Measurements from ENCODE around the gene TSBP1.
"Not testable (repeated sequence)": the region's sequence is repeated elsewhere in the genome, so short reads cannot be mapped to it uniquely, and the experiment has no call there.

Gene TSBP1

GRCh38 chr6:32318501-32318900, 53.2 kb downstream of the TSBP1 start:
- CTCF ChIA-PET: interaction anchor here (0.7 kb wide), 1 partner anchor 8 kb away, joined by 4 read pairs; no protein-coding TSS in a partner anchor
- POLR2A ChIA-PET: no interaction called here
- TF ChIP-seq L3MBTL2 (conservative IDR thresholded peaks at IDR 0.05) (no peak), SUZ12 (IDR thresholded peaks at IDR 0.05) (no peak), LEF1 (IDR thresholded peaks at IDR 0.05; ENCODE audit: borderline replicate concordance) (no peak), TARDBP (IDR thresholded peaks at IDR 0.05) (no peak), BHLHE40 (IDR thresholded peaks at IDR 0.05; ENCODE audit: borderline replicate concordance) (no peak), FOXA1 (IDR thresholded peaks at IDR 0.05) (no peak), ARNT (IDR thresholded peaks at IDR 0.05) (no peak)
- no peak for DNase-seq (ENCODE audit: extremely low spot score)

GRCh38 chr6:32317541-32317940, 54.2 kb downstream of the TSBP1 start:
- POLR2A ChIA-PET: no interaction called here
- CTCF ChIA-PET: interaction anchor here (0.5 kb wide), 1 partner anchor 1186 kb away, joined by 6 read pairs; no protein-coding TSS in a partner anchor
- no peak for TF ChIP-seq SP1 (IDR thresholded peaks at IDR 0.05)
- DNase-seq (ENCODE audit: extremely low spot score): no peak

GRCh38 chr6:32313964-32314363, 57.7 kb downstream of the TSBP1 start:
- TF ChIP-seq FOXK2 (IDR thresholded peaks at IDR 0.05) (no peak), CTBP1 (IDR thresholded peaks at IDR 0.05; ENCODE audit: borderline replicate concordance) (no peak), ZNF384 (IDR thresholded peaks at IDR 0.05) (no peak)
- POLR2A ChIA-PET: no interaction called here
- CTCF ChIA-PET: no interaction called here
- no peak for DNase-seq (ENCODE audit: extremely low spot score)

- POLR2A ChIA-PET: no interaction called here
- DNase-seq (ENCODE audit: extremely low spot score): no peak
- CTCF ChIA-PET: interaction anchor here (0.7 kb wide), 1 partner anchor 21 kb away, joined by 7 read pairs; no protein-coding TSS in a partner anchor
- TF ChIP-seq TARDBP (IDR thresholded peaks at IDR 0.05): no peak
- TF ChIP-seq BHLHE40 (IDR thresholded peaks at IDR 0.05; ENCODE audit: borderline replicate concordance): no peak
- TF ChIP-seq SUZ12 (IDR thresholded peaks at IDR 0.05): no peak
- TF ChIP-seq NFRKB (IDR thresholded peaks at IDR 0.05): no peak
- TF ChIP-seq ZNF384 (IDR thresholded peaks at IDR 0.05): no peak
- TF ChIP-seq FOXA1 (IDR thresholded peaks at IDR 0.05): no peak
Observed at GRCh38 chr6:32298632-32299336, 72.9 kb downstream of the TSBP1 start.

GRCh38 chr6:32294980-32295379, 76.7 kb downstream of the TSBP1 start:
- CTCF ChIA-PET; DNase-seq (ENCODE audit: extremely low spot score); POLR2A ChIA-PET: not testable (repeated sequence)

- ChIA-PET CTCF (no interaction called here), POLR2A (no interaction called here)
- TF ChIP-seq PKNOX1 (IDR thresholded peaks at IDR 0.05): no peak
- no peak for TF ChIP-seq HDGF (IDR thresholded peaks at IDR 0.05; ENCODE audit: borderline replicate concordance)
- no peak for TF ChIP-seq TARDBP (IDR thresholded peaks at IDR 0.05)
- TF ChIP-seq ARNT (IDR thresholded peaks at IDR 0.05): no peak
- TF ChIP-seq SUZ12 (IDR thresholded peaks at IDR 0.05): no peak
- no peak for DNase-seq (ENCODE audit: extremely low spot score)
Observed at GRCh38 chr6:32294566-32294965, 77.1 kb downstream of the TSBP1 start.

- TF ChIP-seq CTBP1 (IDR thresholded peaks at IDR 0.05; ENCODE audit: borderline replicate concordance) (no peak), PKNOX1 (IDR thresholded peaks at IDR 0.05) (no peak), SUZ12 (IDR thresholded peaks at IDR 0.05) (no peak), LEF1 (IDR thresholded peaks at IDR 0.05; ENCODE audit: borderline replicate concordance) (no peak), NFRKB (IDR thresholded peaks at IDR 0.05) (no peak), ZNF384 (IDR thresholded peaks at IDR 0.05) (no peak), FOXM1 (IDR thresholded peaks at IDR 0.05; ENCODE audit: borderline replicate concordance) (no peak), SP1 (IDR thresholded peaks at IDR 0.05) (no peak), L3MBTL2 (conservative IDR thresholded peaks at IDR 0.05) (no peak), ARNT (IDR thresholded peaks at IDR 0.05) (no peak), HDGF (IDR thresholded peaks at IDR 0.05; ENCODE audit: borderline replicate concordance) (no peak), ELF4 (IDR thresholded peaks at IDR 0.05) (no peak), BHLHE40 (IDR thresholded peaks at IDR 0.05; ENCODE audit: borderline replicate concordance) (no peak), FOXK2 (IDR thresholded peaks at IDR 0.05) (no peak), TARDBP (IDR thresholded peaks at IDR 0.05) (no peak), FOXA1 (IDR thresholded peaks at IDR 0.05) (no peak)
- DNase-seq (ENCODE audit: extremely low spot score): no peak
- ChIA-PET CTCF (no interaction called here), POLR2A (no interaction called here)
Observed at GRCh38 chr6:32293695-32294094, 78.0 kb downstream of the TSBP1 start.

- ChIA-PET CTCF (no interaction called here), POLR2A (no interaction called here)
- TF ChIP-seq FOXA1 (IDR thresholded peaks at IDR 0.05) (no peak), TARDBP (IDR thresholded peaks at IDR 0.05) (no peak), LEF1 (IDR thresholded peaks at IDR 0.05; ENCODE audit: borderline replicate concordance) (no peak), CTBP1 (IDR thresholded peaks at IDR 0.05; ENCODE audit: borderline replicate concordance) (no peak), L3MBTL2 (conservative IDR thresholded peaks at IDR 0.05) (no peak), NFRKB (IDR thresholded peaks at IDR 0.05) (no peak), HDGF (IDR thresholded peaks at IDR 0.05; ENCODE audit: borderline replicate concordance) (no peak), FOXM1 (IDR thresholded peaks at IDR 0.05; ENCODE audit: borderline replicate concordance) (no peak), BHLHE40 (IDR thresholded peaks at IDR 0.05; ENCODE audit: borderline replicate concordance) (no peak), ARNT (IDR thresholded peaks at IDR 0.05) (no peak), ZNF384 (IDR thresholded peaks at IDR 0.05) (no peak), PKNOX1 (IDR thresholded peaks at IDR 0.05) (no peak)
- DNase-seq (ENCODE audit: extremely low spot score): no peak
Observed at GRCh38 chr6:32291543-32291942, 80.2 kb downstream of the TSBP1 start.

Data from HEK293T (cell line).